ENCODE data around the gene FTCDNL1. TPM values are rescaled to one million over a fixed set of nuclear protein-coding genes. Genes with fewer than 3 reads are reported as not detected.
A peak's percentile ranks its signal among the peaks of the same experiment; 100 is the strongest.

FTCDNL1 gene
- total and polyA plus RNA-seq, 2 of the 13 experiments (the other 11 are each of a cell fraction or from before 2014, with no cell fraction given), result 0.98 to 1.4 TPM

- TF ChIP-seq ZNF337 (CRISPR knock-in tag; IDR thresholded peaks at IDR 0.05; ENCODE audit: borderline replicate concordance, low read depth) (no peak), MYPOP (CRISPR knock-in tag; IDR thresholded peaks at IDR 0.05) (peak; percentile 81; the same call in 1 of the 2 replicates), KAT7 (CRISPR knock-in tag; IDR thresholded peaks at IDR 0.05; ENCODE audit: borderline replicate concordance) (peak; percentile 58; the same call in 1 of the 2 replicates), POLR2A (IDR thresholded peaks at IDR 0.05; ENCODE audit: insufficient read depth in 1 of 2, low read depth in 2 of 2, low read length in 2 of 2) (peak; percentile 80 to 87), GRHL1 (CRISPR knock-in tag; conservative IDR thresholded peaks at IDR 0.05) (no peak), AKNA (CRISPR knock-in tag; IDR thresholded peaks at IDR 0.05; ENCODE audit: borderline replicate concordance) (no peak), GFI1 (CRISPR knock-in tag; IDR thresholded peaks at IDR 0.05; ENCODE audit: borderline replicate concordance) (no peak; the same call in 1 of the 2 replicates), RBM22 (optimal IDR thresholded peaks at IDR 0.05; ENCODE audit: low read length) (no peak), KLF9 (CRISPR knock-in tag; IDR thresholded peaks at IDR 0.05; ENCODE audit: low read depth) (0 out of 2 replicates have a peak, but pooled peaks have one; percentile 12), MXD1 (CRISPR knock-in tag; IDR thresholded peaks at IDR 0.05) (peak; percentile 85), TFE3 (CRISPR knock-in tag; IDR thresholded peaks at IDR 0.05) (peak; percentile 53; the same call in 1 of the 2 replicates), ZNF3 (CRISPR knock-in tag; IDR thresholded peaks at IDR 0.05) (no peak), ZNF577 (CRISPR knock-in tag; IDR thresholded peaks at IDR 0.05; ENCODE audit: borderline replicate concordance, low read depth) (no peak), SMARCC2 (IDR thresholded peaks at IDR 0.05) (no peak), STAT5B (CRISPR knock-in tag; IDR thresholded peaks at IDR 0.05) (no peak), TBP (CRISPR knock-in tag; IDR thresholded peaks at IDR 0.05) (no peak), NFE2 (CRISPR knock-in tag; IDR thresholded peaks at IDR 0.05) (no peak)
- TF ChIP-seq, protein P1, sequence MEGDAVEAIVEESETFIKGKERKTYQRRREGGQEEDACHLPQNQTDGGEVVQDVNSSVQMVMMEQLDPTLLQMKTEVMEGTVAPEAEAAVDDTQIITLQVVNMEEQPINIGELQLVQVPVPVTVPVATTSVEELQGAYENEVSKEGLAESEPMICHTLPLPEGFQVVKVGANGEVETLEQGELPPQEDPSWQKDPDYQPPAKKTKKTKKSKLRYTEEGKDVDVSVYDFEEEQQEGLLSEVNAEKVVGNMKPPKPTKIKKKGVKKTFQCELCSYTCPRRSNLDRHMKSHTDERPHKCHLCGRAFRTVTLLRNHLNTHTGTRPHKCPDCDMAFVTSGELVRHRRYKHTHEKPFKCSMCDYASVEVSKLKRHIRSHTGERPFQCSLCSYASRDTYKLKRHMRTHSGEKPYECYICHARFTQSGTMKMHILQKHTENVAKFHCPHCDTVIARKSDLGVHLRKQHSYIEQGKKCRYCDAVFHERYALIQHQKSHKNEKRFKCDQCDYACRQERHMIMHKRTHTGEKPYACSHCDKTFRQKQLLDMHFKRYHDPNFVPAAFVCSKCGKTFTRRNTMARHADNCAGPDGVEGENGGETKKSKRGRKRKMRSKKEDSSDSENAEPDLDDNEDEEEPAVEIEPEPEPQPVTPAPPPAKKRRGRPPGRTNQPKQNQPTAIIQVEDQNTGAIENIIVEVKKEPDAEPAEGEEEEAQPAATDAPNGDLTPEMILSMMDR (CRISPR knock-in tag; IDR thresholded peaks at IDR 0.05), result peak; percentile 80
Observed at GRCh38 chr2:199850718-199851500, at the start of gene FTCDNL1 (continued).
